Renal cortical epithelial cell (primary cell): ENCODE data around the gene CDKN2B. TPM values are rescaled to one million over a fixed set of nuclear protein-coding genes. Genes with fewer than 3 reads are reported as not detected.
"Not testable (repeated sequence)": the region's sequence is repeated elsewhere in the genome, so short reads cannot be mapped to it uniquely, and the experiment has no call there.

Experiments used
- DNase-seq: peaks from one replicate; pipeline ENCODE4 v3.0.0-alpha.2; 2011; ENCODE audit warnings: low read depth
- total RNA-seq: library from RNA; depleted of rRNA; stranded (reverse); fragments of >200 nt; gene quantifications from 2 replicates; pipeline ENCODE4 v1.2.3, GENCODE V29; 2014

The CDKN2B gene
- total RNA-seq, 1 donor from 2014 or later, result 27.5 TPM

DNA sequence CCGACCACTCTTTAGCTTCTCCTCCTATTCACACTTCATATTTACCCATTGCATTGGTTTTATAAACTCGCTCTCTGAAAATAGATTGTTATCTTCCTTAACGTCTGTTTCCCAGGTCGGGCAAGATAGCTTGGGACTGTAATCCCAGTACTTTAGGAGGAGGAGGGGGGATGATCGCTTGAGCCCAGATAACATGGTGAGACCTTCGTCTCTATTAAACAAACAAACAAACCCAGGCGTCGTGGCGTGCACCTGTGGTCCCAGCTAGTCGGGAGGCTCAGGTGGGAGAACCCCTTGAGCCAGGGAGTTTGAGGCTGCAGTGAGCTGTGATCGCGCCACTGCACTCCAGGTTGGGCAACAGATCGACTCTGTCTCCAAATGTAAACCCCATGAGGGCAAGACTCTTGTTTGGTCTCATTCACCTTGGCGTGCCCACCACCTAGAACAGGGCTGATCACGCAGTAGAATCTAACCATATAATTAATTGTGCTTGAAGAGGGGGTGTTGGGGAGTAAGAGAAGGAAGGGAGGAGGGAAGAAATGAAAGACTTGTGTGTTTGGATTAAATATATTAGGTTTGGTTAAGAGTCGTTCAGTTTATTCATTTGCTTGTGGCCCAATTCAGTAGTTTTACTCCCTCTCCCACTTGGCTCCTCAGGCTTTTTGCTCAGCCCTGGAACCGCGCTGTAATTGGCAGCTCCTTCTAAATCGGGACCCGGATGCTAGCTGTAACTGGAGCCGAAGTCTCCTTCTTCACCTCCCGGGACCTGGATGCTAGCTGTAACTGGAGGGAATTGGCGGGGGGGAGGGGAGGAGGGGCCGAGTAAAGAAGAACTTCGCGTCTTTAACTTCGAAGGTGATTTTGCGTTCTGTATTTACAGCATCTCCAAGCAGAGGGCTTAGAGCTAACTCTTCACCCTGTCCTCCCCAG is 39.8 kb downstream of the CDKN2B start:
- no peak for DNase-seq

- DNase-seq, result no peak
Observed at GRCh38 chr9:21968331-21969010, 40.6 kb downstream of the CDKN2B start.

DNA sequence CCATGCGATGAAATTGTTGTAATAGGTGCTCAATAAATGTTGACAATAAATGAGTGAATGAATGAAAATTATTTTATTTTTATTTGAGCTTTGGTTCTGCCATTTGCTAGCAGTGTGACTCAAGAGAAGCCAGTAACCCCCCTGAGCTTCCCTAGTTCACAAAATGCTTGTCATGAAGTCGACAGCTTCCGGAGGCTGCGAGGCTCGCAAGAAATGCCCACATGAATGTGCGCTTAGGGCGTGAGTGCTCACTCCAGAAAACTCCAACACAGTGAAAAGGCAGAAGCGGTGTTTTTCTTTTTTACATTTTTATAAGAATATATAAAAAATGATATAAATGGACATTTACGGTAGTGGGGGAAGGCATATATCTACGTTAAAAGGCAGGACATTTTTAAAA is 41.4 kb downstream of the CDKN2B start:
- DNase-seq, result no peak

GRCh38 chr9:21967169-21967568 is 41.9 kb downstream of the CDKN2B start:
- DNase-seq, result no peak

DNA sequence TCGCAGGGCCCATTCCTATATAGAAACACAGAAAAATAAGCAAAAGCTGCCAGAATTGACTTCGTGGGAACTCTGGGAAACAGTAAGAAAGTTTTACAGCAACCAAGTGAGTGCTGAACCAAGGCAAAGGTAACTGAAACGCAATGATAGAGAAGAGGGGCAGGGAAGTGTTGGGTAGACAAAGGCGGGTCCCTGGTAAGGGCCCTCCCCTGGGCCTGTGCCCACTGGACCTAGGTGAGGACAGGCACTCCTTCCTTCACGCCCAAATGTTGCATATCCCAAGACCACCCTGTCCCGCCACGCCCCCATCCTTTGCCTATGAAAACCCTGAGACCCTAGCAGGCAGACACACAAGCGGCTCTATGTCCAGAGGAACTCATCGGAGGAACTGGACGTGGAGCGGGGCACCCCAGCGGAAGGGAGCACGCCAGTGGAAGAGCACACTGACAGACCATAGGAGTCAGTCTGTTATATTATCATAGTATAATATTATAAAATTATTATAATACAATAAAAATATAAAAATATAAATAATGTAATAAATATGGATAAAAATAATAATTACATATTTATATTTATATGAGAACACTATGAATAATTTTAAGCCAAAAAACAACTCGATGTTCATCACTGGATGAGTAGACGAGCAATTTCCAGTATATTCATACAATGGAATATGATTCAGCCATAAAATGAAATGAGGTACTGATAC is 42.8 kb downstream of the CDKN2B start:
- no peak for DNase-seq

DNA sequence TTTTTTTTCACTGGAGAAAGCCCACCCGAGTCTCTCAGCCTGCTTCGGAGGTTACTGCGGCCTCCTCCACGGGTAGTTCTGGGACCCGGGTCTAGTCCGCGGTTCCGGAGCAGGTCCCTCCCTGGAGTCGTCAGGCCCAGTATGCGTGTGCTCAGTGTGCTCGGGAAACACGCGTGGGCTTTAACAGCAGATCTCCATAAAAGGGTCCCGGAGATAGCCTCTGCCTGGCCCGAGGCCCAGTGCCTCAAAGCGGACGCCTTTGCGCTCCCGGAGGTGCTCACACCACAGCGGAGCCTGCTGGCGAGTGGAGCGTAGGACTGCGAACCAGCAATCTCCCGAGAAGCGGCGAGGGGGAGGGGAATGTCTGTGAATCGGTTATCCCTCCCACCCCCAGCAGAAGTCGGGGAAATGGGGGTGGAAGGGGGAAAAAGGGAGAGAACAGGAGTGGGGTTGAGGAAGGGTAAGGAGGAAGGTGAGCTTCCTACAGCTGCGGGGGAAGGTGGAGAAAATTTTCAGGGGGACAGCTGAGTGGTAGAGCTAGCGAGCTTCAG is 43.6 kb downstream of the CDKN2B start:
- peak; percentile 62 for DNase-seq

DNA sequence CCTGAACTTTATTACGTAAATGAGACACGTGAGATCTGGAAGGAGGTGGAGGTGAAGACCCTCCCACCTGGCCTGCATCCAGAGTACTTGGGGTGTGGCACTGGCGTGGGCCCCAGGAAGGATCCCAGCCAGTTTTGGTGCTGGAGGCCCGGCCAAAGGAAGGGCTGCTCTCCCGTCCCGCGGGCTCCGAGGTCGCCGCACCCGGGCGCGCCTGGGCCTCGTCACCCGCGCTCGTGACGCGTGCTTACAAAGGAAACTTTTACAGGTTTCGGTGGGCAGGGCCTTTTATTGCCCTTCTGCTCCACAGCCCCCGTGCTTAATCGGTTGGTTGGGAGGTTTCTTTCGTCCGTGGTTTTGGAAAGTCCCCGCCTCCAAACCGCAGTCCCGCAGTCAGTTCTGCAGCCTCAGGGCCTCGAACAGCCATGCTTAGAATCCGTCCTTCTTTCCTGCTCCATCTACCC is 44.1 kb downstream of the CDKN2B start:
- peak; percentile 58 for DNase-seq

- no peak for DNase-seq
Observed at GRCh38 chr9:21961569-21961968, 47.5 kb downstream of the CDKN2B start.

DNA sequence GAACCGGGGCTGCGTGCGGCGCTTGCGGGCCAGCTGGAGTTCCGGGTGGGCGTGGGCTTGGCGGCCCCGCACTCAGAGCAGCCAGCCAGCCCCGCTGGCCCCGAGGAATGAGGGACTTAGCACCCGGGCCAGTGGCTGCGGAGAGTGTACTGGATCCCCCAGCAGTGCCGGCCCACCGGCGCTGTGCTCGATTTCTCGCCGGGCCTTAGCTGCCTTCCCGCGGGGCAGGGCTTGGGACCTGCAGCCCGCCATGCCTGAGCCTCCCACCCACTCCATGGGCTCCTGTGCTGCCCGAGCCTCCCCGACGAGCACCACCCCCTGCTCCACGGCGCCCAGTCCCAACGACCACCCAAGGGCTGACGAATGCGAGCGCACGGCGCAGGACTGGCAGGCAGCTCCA is 49.8 kb downstream of the CDKN2B start:
- not testable (repeated sequence) for DNase-seq

GRCh38 chr9:21958833-21959232 is 50.3 kb downstream of the CDKN2B start:
- no peak for DNase-seq

Other genes starting within 250 kb of the CDKN2B start
- gene MTAP, start 206.7 kb downstream of the CDKN2B start, total RNA-seq, result 42.6 and 59.4 TPM in 2 replicates
- 25.0 and 36.3 TPM in 2 replicates for gene CDKN2A, start 14.9 kb downstream of the CDKN2B start, total RNA-seq
- 3.9 and 4.7 TPM in 2 replicates for gene CDKN2B-AS1, start 14.5 kb downstream of the CDKN2B start, total RNA-seq